SK-MEL-5 (cell line): ENCODE measurements around the gene TEDC2. TPM values are rescaled to one million over a fixed set of nuclear protein-coding genes. Genes with fewer than 3 reads are reported as not detected.

Experiments used
- DNase-seq: peaks from one replicate; pipeline ENCODE4 v3.0.0-alpha.2; 2016; ENCODE audit warnings: low read depth, low spot score
- in situ Hi-C: cut with HindIII; loops from 2 replicates; pipeline ENCODE4 v1.10.0; 2016; ENCODE audit warnings: low sequenced_read_pairs, high pct_unique_total_duplicates, low pct_unique_long_range_greater_than_20kb
- total RNA-seq: library from RNA; depleted of rRNA; stranded (reverse); fragments of >200 nt; shearing (Covaris generic); gene quantifications from 2 replicates; pipeline ENCODE4 v1.2.3, GENCODE V29; 2014

Gene TEDC2
- total RNA-seq, 1 experiment from 2014 or later: 12.1 TPM

DNA sequence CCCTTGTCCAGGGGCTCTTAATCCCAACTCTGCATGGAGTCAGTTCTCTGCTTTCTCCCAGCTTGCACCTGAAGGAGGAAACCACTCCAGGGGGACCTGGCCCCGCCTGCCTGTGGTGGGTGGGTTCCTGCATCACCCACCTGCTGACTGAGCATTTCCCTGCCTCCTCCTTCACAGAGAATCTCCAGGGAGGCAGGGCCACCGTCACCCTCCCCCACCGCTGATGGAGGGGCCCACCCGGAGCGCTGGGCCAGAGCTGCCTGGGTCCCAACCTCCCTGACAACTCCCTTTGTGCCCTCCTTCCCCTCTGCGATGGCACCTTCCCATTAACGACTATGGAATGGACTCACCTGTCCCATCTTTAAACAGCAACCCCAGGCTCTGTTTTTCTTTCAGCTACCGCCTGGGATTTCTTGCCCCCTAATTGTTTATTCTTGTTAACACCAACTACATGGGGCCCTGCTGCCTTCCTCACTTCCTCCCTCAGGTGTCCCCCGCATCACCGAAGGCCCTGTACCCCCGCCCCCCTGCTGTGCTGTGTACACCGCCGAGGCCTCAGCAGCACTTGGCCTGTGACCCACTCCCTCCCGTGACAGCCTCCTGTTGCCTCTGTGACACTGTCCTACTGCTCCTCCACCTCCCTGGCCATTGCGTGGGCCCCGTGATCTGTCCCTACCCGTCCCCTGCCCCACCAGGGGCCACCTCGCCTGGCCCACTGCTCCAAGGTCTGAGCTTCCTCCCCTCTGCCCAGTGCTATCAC, 842 bp upstream of the TEDC2 start:
- DNase-seq: no peak
- in situ Hi-C loops: no loop called here

GRCh38 chr16:2460391-2460713, 443 bp downstream of the TEDC2 start:
- in situ Hi-C loops: no loop called here
- no peak for DNase-seq

DNA sequence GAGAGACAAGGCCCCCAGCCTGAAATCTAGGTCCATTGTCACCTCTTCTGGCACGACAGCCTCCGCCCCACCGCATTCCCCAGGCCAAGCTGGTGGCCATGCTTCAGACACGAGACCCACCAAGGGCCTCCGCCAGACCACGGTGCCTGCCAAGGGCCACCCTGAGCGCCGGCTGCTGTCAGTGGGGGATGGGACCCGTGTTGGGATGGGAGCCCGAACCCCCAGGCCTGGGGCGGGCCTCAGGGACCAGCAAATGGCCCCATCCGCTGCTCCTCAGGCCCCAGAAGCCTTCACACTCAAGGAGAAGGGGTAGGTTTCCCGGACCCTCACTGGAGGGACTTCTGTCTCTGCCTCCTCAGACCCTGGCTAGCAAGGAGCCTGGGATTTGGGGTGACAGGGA, 1.0 kb downstream of the TEDC2 start:
- DNase-seq: no peak
- in situ Hi-C loops: no loop called here

DNA sequence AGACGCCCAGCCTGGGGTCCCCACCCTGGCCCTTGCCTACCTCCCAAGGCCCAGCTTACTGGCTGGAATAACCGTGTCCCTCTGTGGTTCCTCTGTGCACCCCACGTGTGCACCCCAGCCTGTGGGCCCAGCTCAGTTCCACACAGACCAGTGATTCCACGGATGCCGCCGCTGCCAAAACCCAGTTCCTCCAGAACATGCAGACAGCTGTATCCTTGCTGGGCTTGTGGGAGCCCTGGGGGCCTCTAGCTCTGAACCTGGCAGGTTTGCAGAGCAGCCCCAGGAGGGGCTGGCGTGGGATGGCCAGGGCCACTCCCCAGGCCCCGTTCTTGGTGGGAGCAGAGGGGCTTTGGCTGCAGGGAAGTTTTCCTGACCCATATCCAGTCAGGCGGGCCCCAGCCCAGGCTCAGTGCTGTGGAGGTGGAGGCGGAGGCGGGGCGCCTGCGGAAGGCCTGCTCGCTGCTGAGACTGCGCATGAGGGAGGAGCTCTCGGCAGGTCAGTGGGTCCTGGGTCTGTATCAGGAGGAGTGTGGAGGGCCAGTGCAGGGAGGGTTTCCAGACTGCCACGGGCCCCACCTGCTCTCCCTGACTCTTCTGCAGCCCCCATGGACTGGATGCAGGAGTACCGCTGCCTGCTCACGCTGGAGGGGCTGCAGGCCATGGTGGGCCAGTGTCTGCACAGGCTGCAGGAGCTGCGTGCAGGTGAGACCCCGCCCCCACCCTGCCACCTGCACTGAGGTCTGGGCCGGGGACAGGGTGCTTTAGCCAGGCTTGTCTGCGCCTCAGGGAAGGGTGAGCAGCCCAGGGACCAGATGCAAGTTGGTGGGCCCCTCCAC, 2.3 kb downstream of the TEDC2 start:
- in situ Hi-C loops: no loop called here
- DNase-seq: no peak

GRCh38 chr16:2464333-2464732, 4.4 kb downstream of the TEDC2 start:
- no peak for DNase-seq
- in situ Hi-C loops: no loop called here

GRCh38 chr16:2465653-2466415, 5.9 kb downstream of the TEDC2 start:
- DNase-seq: peak; percentile 68
- in situ Hi-C loops: no loop called here

DNA sequence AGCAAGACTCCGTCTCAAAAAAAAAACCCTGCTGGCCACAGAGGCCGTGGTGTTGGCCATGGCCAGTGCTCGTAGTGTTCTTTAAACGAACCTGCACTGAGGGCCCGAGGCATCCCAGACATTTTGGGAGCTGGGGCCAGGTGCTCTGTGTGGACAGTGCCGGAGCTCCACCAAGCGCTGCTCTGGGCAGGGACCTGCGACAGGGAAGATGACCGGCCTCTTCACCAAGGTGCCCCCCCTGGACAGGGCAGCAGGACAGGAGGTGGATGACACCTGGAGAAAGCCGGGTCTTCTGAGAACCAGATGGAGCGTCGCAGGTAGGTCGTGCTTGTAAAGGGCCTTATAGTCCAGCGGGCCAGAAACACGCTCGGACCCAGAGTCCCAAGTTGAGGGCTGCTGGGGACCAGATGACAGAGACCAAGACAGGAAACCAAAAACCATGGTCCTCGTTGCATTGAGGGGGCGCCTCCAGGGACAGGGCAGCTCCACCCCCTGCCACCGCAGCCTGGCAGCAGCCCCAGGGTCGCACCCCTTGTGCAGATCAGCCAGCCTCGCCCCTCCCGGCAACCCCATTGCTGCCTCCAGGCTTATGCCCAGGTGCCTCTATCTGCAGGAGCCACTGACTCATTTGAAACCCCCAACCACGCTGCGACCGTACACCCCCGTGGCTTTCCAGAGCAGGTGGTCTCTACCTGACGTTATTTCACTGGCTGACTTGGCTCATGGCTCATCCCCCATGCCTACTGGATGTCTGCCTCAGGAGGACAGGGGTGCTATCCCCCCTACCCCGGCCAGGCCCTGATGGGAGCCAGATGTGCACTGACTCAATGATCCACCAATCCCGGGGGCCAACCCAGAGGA, 7.0 kb downstream of the TEDC2 start:
- in situ Hi-C loops: no loop called here
- DNase-seq: no peak

GRCh38 chr16:2467528-2468232, 7.8 kb downstream of the TEDC2 start:
- DNase-seq: peak; percentile 45
- in situ Hi-C loops: no loop called here

GRCh38 chr16:2468233-2468724, 8.4 kb downstream of the TEDC2 start:
- DNase-seq: no peak
- in situ Hi-C loops: no loop called here

DNA sequence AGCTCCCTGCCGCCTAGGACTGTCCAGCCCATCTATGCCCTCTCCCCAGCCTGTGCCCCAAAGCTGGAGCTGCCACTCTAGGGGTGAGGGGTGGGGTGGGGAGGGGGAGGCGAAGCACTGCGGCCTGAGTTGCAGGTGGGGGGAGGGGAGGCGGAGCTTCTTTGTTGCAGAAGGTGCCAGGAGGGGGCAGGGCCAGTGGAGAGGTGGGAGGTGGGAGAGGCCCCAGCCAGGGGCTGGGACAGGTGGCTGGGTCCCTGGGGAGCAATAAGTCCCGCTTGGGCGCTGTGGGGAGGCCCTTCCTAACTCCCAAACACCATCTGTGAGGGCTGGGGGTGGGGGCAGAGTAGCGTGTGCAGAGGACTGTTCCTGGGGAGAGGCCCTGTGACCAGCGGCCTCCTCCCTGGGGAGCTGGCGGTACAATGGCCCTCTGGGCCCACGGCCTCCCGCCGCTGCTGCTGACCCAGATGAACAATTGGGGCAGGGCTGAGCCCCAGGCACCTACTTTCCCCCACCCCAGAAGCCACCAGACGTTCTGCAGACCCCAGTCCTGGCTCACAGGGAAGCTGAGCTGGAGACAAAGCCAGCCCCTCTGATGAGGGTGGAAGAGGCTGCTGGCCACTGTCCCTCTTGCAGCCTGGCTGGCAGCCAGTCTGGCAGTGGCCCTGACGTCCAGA, 9.0 kb downstream of the TEDC2 start:
- in situ Hi-C loops: no loop called here
- DNase-seq: no peak

DNA sequence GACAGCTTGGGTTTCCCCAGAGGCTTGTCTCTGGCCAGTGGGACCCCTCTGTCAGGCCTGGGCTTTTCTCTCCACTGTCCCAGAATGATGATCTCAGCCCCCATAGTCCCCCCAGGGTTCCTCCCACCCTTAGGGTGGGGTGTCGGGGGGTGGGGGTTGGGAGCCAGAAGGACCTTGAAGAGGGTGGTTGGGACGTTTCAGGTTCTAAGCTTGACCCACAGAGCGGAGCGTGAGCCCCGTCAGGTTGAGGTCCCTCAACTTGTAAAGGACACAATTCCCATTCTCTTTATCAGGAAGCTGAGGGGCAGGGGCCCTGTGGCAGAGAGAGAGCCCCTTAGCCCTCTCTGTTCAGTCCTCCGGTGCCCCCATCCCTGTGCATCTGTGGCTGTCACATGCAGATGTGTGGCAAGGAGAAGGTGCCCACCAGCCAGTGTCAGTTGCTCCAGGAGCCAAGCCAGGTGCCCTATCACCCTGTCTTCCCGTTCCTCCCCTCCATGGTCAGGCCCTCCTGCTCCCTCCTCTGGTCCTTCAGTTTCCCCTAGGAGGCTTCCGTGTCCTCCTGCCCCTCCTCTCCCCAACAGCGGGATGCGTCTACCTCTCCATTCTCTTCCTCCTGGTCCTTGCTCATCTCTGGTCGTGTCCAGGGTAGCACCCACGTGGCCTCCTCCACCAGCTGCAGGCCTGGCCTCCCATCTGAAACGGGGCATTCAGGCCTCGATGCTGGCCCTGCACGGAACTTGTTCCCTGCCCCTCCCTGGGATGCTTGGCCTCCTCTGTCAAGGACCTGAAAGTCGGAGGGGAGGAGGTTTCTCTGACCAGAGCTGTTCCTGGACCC, 9.7 kb downstream of the TEDC2 start:
- in situ Hi-C loops: no loop called here
- DNase-seq: no peak

DNA sequence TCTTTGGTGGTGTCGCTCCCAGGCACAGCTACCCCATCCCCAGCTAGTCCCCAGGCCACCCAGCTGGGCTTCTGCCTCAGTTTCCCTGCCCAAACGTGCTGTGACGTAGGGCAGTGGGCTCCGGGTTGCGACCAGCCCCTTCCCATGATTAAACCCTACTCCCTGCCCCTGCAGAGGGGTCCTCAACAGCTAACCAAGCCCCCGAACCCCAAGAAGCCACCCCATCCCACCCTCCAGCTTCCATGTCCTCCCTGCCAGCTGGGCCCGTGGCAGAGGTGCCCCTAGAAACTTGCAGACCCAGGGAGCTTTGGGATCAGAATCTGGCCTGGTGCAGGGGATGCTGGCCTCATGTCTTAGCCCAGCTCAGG, 10.3 kb downstream of the TEDC2 start:
- in situ Hi-C loops: no loop called here
- DNase-seq: no peak

DNA sequence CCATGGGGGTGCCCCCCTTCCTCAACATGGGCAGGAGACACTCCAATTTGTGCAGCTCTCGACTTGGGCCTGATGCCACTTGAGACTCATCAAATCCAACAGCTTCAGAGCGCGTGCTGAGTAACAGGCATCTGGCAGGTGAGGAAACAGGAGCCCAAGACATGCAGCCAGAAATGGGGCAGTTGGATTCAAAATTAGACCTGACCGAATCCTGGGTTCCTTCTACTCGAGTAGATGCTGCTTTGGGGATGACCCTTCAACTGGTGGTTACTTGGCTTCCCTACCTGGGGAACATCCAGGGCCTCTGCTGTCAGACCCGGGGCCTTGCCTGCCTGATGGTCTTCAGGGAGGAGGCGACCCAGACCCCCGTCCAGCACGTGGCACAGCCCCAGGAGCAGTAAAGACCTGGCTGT, 10.7 kb downstream of the TEDC2 start:
- no peak for DNase-seq

DNA sequence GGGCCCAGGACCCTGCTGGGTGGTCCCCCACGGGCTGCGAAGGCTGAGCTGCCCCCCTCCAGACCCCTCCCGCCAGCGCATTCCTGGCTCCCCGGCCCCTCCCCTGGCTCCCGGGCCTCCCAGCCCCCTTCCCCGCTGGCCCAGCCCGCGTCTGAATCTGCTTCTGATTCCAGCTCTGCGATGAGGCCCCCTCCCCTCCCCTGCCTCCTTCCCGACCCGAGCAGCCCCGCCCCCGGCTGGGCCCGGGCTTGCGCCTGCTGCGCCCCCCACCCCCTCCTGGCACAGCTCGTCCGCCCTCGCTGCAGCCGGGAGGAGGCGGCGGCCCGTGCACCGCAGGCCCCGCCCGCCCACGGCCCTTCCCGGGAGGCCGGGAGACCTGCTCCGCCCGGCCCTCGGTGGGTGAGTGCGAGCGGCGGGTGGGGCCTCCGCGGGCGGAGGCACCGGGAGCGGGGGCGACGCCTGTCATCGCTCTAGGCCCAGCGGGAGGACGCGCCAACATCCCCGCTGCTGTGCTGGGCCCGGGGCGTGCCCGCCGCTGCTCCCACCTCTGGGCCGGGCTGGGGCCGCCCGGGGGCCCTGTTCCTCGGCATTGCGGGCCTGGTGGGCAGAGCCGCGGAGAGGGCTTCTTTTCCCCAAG, 11.2 kb downstream of the TEDC2 start, which contains the start of gene NTN3:
NTN3 (plus strand) TSS at position 282 of the 637 bp plus-strand sequence. CDS start 405 bp downstream, outside the sequence.
- in situ Hi-C loops: no loop called here
- DNase-seq: no peak

More for the DNA sequence above, 10.7 kb downstream of the TEDC2 start:
- in situ Hi-C loops: no loop called here
